AG20443 (cell line): Measurements from ENCODE around the gene IDUA.
"Not testable (repeated sequence)": the region's sequence is repeated elsewhere in the genome, so short reads cannot be mapped to it uniquely, and the experiment has no call there.

Experiments
- DNase-seq: peaks from one replicate; pipeline ENCODE4 v3.0.0; 2012; ENCODE audit warnings: low spot score, mixed read lengths

IDUA gene

DNA sequence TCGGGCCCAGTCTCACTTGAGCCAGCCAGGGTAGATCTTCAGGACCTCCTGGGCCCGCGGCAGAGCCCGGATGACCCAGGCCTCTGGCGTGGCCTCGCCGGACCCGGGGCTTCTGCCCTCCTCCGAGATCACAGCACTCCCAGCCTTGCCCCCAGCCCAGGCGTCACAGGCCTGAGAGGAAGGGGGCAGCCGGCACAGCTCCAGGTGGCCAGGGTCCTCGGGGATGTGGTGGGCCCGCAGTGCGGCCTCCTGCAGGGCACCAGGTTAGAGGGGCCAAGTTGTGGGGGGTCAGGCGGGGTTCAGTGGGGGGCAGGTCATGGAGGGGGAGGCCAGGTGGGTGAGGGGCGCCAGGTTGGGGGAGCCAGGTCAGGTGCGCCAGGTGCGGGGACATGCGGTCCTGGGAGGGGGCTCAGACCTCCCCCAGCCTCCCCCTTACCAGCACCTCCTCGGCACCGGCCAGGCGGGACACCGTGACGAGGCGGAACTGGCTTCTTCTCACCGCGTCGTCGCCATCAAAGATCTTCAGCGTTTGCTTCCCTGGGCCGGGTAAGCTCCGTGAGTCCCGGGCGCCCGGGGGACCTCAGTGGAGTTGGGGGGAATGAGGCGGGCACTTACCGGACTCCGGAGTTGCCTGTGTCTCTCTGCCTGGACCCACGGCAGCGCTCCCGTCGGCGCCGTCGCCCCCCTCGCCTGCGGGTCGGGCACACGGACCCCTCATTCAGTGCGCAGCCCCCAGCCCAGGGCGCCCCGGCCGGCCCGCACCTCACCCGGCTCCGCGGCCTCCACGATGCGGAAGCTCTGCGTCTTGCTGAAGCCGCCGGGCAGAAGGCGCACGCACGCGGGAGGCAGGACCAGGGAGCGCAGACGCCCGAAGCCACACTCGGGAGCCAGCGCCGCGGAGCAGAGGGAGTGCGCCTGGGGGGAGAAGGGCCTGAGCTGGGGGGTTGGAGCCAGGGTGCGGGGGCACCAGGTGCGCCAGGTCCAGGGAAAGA is 19.4 kb upstream of the IDUA start:
- no peak for DNase-seq

DNA sequence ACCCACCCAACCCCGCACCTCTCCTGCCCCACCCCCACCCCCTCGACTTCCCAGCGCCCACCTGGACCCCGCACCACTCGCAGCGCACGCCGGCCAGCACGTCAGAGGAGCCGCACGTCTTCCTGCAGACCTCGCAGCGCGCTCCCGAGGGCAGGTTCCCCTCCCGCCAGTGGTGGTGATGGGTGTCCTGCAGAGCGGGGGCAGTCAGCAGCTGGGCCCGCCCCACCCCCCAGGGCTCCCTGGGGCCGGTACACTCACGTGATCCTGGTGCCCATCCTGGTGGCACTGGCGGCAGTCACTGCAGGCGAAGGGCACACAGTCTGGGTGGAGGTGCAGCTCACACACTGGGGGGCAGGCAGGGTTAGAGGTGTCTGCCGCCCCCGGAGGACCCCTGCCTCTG is 18.6 kb upstream of the IDUA start:
- DNase-seq, result no peak

DNA sequence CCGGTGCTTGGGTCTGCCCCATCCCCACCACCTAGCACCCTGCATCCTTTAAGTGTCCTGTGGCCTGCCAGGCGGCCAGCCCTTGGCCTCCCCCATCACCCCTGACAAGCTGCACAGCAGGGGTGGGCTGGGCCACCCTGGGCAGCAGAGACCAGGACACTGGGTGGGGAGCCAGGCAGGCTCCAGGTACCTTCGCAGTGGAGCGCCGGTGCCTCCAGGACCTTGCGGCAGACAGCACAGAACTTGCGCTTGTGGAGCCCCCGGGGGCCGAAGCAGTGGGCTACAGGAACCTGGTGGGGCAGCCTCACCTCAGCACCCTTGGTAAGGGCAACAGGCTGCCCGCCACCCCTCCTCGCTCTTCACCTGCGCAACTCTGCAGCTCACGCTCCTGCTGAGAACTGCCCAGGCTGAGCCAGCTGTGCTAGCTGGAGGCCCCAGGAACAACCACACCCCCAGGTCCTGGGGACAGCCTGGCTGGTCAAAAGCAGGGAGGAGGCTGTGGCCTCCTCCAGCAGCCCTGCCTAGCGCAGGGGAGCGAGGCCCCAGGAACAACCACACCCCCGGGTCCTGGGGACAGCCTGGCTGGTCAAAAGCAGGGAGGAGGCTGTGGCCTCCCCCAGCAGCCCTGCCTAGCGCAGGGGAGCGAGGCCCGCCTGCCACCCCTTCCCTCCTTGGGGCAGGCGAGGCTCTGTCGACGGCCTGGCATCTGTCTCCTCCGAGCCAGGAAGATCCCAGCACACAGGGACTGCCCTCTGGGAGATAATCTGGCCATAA is 18.0 kb upstream of the IDUA start:
- no peak for DNase-seq

DNA sequence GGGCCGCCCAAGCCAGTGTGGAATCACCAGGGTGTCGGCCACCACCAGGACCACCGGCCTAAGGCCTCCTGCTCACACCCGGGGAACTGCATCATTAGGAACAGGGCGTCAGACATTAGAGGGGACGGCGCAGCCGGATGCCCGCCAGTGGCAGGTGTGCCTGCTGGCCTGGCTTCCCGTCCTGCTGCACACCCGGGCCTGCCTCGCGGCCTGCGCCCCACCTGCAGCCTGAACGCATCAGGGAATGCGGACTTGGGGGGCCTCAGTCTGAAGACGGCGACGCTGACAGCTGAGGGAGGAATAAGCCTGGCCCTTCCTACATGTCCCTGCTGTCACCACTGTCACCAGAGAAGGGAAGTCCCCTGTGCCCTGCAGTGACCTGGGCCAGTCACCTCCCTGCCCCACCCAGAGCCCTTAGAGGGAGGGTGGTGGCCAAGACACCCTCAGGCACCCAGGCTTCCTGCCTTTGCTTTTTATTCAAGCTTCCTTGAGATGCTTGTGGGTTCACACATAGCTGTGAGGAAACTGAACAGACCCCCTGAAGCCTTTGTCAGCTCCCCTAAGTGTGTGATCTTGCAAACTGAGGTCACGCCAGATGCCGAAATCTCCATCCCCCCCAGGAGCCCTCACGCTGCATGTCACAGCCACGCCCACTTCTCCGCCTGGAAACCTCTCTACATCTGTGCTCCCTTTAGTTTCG is 16.6 kb upstream of the IDUA start:
- no peak for DNase-seq

DNA sequence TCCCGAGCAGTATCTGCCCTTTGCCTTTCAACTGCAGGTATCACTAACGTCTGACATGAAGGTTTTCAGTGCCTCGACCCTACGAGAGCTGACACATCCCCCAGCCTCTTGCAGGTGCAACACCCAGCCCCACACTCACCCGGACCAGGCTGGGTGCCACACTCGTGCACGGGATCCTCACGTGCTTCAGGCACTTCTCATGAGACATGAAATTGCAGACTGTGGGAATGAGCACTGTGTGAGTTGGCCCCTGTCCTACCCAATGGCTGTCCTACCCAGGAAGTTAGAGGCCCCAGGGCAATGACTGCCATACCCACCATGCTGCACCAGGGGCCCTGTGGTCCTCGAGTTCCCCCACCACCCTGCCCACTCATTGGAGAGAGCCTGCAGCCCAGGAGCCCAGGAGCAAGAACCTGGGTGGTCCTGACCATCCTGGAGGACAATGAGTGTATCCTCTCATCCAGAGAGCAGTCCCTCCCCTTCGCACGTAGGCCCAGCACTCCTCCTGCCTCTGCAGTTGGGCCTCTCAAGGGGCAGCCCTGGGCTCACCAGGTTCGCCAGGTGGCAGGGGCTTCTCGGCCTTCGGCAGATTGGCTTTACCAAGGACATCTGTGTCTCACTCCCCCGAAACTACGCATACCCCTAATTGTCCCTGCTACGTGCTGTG is 15.9 kb upstream of the IDUA start:
- DNase-seq, result no peak

DNA sequence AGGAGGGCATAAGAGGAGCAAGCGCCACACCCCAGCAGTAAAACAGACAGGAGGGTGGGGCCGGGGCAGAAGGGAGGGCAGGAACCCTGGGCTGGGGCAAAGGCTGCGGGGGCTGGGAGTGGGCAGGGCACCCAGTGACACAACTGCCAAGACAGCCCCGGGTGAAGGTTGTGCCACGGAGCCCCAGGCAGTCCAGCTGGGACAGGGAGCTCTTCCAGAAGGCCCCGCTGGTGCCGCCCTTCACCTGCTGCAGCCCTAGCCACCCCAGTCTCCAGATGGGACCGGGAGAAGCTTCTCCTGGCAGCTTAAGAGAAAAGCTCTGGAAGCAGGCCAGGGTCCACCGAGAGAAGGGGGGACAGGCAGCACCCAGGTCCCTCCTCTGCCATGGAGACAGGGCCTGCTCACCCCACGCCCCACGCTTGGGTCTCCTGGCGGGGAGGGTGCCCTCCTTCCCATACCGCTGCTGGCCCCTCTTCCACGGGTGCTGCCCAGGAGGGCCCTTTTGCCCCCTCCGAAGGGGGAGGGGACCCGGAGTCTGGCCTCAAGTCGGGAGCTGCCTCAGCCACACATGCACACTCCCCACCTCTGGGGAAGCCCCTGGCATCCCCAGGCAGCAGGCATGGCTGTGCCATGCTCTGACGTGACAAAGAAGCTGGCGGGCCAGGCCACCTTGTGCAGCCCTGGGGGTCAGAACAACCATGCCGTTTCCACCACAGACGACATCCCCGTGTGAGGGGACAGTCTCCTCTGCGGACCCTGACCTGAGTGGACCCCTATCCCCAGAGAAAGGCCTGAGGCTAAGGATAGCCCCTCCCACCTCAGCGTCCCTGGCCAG is 15.0 kb upstream of the IDUA start:
- DNase-seq, result no peak

GRCh38 chr4:972651-973424 is 14.0 kb upstream of the IDUA start:
- DNase-seq, result peak; percentile 73

- peak; percentile 99 for DNase-seq
These were observed 13.1 kb upstream of the IDUA start, which contains the start of gene DGKQ for GRCh38 chr4:973431-974397. TSS of gene DGKQ (minus strand) at chr4:973569. CDS start at chr4:973482, 87 bp downstream.

DNA sequence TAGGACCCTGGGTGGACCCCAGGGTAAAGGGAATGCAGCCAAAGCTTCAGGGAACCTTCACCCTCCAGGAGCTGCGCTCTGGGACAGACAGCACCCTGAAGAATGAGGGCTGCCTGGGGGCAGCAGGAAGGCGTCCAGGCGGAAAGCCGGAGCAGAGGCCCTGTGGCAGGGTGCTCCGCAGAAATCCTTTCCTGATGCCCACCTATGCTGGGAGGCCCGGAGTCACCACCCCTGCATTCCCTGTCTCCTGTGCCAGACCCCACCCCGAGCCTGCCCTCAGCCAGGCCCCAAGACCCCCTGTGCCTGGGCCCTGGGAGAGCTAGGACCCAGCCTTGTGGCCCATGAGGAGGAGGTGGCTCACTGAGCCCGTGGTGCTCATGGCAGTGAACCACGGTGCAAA is 12.2 kb upstream of the IDUA start:
- no peak for DNase-seq

- not testable (repeated sequence) for DNase-seq
These were observed 10.8 kb upstream of the IDUA start for GRCh38 chr4:976016-976415.

DNA sequence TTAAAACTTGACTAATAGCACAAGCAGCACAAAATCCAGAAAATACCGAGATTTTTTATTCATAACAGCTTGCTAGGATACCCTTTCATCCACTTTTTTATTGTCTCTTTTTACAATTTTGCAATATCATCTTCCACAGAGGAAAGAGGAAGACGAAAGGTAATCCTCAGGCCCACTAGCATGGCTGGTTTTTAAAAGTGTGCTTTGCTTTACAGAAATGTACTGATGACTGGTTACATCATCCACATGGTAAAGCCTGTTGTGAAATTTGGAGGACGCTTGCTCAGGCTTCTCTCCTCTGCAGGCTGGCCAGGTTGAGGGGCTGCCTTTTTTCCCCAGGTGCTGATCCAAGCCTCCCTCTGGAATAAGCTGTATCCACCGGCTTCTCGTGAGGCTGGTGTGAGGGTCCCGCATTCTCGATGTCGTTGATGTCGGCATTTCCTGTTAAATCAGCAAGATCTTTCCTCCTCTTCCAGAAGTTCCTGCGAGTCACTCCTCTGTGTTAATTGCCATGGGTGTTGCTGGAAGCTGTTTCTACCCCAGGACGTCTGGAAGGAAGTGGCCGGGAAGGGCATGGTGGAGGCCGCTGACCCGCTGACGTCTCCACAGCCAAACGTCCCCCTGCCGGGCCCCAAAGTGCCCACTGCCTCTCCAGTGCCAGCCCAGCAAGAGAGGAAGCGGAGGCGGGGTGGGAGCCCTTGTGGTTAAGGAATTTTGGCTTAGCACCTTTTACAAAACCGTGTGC is 7.7 kb upstream of the IDUA start:
- no peak for DNase-seq

DNA sequence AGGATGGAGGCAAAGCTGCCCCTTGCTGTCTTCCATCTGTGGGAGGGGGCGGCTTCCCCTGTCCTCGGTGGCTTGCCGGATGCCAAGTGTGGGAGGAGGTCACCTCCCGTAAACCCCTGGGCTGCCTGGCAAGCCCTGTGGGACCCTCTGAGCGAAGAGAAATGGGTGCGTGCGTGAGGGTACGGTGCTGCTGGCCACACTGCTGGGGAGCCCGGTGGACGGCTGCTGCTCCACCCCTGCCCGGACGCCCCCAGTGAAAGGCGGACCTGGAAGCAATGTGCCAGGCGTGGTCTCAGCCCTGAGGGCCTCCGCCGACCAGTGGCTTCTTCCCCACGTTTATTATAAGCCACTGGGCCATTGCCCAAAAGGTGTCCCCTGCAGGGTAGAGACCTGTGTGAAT is 4.6 kb upstream of the IDUA start:
- DNase-seq, result no peak

- no peak for DNase-seq
These were observed 4.0 kb upstream of the IDUA start for GRCh38 chr4:982814-983213.

DNA sequence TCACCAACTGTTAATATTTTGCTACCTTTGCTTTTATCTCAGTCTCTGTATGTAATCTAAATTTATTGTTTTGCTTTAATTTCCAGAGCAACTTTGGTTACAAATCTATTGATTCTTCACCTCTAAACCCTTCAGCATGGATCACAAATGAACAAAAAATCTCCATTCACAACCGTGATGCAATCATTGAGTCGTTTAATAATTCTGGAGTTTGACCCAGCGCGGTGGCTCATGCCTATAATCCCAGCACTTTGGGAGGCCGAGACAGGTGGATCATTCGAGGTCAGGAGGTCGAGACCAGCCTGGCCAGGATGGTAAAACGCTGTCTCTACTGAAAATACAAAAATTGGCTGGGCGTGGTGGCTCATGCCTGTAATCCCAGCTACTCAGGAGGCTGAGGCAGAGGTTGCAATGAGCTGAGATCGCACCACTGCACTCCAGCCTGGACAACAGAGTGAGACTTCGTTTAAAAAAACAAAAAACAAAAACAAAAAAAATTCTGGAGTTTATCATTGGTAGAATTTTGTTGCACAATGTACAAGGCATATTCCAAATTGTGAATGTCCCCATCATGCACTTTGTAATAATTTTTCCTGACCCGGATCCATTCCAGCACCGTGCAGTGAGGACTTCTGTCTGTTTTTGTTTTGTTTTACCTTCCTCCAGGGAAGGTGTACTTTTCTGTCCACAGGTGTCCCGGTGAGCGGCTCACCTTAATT is 2.3 kb upstream of the IDUA start:
- DNase-seq, result no peak

DNA sequence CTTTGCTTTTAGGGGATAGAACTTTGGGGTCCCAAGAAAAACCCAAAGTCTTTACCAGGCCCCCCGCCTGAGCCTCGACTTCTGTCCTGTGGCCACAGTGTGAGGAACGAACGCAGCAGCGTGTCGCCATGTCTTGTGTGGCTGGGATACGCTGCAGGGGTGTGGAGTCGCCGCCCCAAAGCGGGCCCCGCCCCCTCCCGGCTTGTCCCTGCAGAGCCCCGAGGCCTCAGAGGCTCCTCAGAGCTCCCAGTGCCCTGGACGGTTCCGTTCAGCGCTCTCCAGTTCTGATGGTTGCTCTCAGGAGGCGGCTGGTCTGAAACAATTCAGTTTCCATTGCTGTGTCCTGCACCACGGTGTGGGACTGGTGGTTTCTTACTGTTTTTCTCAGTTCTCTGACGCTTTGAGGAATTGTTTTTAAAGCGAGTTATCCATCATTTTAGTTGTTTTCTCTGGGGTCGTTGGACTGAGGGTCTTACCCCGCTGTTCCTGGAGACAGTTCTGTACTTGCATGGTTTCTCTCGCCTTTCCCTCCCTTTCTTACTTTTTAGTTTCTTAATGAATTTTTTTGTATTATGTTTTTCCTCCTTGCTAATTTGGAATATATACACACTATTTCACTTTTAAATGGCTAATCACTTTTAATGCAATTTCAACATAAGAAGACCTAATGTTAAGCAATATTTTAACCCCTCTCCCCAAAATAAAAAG is 1.6 kb upstream of the IDUA start:
- peak; percentile 84 for DNase-seq

DNA sequence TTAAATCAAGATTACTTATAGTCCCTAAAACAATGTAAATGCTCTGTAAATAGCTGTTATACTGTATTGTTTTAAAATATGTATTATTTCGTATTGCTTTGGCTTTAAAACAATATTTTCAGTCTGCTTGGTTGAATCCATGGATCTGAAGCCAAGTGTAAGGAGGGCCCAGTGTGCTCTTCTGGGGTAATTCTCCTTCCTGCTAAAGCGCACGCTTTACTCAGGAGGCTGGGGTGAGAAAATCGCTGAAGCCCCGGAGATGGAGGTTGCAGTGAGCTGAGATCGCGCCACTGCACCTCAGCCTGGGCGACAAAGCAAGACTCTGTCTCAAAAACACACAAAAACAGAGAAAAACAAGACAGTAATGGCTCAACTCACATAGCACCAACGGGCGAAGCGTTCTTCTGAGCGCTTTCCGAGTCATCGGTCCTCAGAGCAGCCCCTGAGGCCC is 391 bp upstream of the IDUA start:
- DNase-seq, result no peak
